OCI-M2 (cell line): ENCODE results near the gene MTCP1.

ENCODE experiments used
- DNase-seq: peaks from one replicate; lab custom pipeline; 2025; ENCODE audit not compliant: unreplicated experiment; lab: John Stamatoyannopoulos, UW

MTCP1 gene

DNA sequence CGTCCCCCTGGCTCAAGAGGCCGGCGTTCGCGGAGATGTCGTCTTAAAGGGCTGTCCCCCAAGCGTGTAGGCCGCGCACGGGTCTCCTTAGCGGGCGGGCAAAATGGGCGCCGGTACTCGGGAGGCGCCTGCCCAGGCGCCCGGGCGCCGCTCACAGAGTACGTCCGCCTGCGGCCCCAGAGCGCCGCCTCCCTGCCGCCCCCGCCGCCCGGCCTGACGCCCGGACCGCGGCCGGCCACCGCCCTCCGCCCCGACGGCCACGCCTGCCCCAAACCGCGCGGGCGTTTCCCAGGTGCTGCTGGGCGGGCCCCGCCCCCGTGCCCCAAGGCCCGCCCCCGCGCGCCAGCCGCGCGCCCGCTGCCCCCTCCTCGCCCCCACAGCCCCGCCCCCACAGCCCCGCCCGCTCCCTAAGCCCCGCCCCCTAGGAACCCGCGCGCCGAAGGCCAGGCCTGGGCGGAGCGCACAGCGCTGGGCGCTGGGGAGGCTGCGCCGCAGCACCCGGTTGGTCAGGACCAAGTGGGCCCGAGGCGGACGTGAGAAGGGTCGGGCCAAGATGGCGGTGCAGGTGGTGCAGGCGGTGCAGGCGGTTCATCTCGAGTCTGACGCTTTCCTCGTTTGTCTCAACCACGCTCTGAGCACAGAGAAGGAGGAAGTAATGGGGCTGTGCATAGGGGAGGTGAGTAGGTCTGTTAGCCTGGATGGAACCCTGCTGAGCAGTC lies at the start of gene MTCP1, which contains the start of the genes BRCC3 and CMC4:
Gene MTCP1 (minus strand): TSS at position 162 of the 719 bp plus-strand sequence. CDS start 5,126 bp downstream, outside the sequence.
Gene BRCC3 (plus strand): TSS at position 534 of the 719 bp plus-strand sequence. CDS start 20 bp downstream, at position 554.
Gene CMC4 (minus strand): TSS at position 162 of the 719 bp plus-strand sequence. CDS start 7,113 bp downstream, outside the sequence.
- DNase-seq = no peak

- DNase-seq = no peak
Observed at GRCh38 chrX:155115174-155115819, 44.4 kb upstream of the MTCP1 start.

DNA sequence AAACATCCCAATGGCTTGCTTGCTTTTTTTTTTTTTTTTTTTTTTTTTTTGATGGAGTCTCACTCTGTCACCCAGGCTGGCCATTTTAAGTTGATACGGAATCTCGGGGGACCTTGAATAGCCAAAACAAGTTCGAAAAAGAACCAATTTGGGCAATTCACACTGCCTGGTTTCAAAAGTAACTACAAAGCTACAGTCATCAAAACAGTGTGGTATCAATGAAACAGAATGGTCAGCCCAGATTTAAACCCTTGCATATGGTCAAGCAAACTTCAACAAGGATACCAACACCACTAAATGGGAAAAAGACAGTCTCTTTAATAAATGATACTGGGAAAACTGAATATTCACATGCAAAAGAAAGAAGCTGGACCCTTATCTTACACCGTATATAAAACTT lies 42.2 kb upstream of the MTCP1 start:
- no peak for DNase-seq

GRCh38 chrX:155112171-155112570 lies 41.2 kb upstream of the MTCP1 start:
- DNase-seq = no peak

DNA sequence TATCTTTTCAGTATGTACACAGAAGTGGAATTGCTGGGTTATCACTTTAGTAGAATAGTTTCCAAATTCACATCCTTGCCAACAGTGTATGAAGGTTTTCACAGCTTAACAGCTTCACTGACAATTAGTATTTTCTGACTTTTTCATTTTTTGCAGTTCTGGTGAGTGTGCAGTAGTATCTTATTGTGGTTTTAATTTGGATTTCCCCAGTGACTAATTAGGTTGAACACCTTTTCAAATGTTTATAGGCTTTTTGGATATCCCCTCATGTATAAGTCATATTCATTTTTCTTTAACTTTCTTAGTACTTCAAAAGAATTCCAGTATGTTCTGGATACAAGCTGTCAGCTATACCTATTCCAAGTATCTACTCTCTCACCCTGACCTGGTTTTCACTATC lies 37.5 kb upstream of the MTCP1 start:
- no peak for DNase-seq

- DNase-seq = no peak
Observed at GRCh38 chrX:155105919-155106318, 35.0 kb upstream of the MTCP1 start.

DNA sequence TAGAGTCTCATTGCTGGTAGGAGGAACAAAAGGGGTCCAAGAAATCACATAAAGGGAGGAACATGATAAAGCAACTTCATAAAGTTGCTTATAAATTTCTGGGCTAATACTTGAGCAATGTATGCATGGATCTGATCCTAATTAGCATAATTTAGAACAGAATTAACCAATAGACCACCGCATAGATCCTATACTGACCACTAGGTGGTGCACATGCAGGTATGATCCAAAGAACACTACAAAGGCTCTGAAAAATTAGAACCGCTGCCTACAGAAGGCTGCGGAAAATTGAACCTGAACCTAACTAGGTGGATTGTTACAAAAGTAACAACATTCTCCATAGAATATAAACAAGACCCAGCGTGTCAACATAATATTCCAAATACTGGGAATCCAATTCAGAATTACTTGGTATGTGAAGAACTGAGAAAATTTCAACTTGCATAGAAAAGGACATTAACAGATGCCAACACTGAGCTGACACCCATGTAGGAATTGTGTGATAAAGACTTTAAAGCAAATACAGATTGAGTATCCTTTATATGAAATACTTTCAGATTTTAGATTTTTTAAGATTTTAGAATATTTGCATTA lies 23.6 kb upstream of the MTCP1 start:
- DNase-seq = no peak

GRCh38 chrX:155086961-155087735 lies 16.2 kb upstream of the MTCP1 start:
- DNase-seq = no peak

GRCh38 chrX:155086202-155086840 lies 15.4 kb upstream of the MTCP1 start:
- DNase-seq = no peak

GRCh38 chrX:155071694-155072280 lies 851 bp upstream of the MTCP1 start:
- DNase-seq = no peak

DNA sequence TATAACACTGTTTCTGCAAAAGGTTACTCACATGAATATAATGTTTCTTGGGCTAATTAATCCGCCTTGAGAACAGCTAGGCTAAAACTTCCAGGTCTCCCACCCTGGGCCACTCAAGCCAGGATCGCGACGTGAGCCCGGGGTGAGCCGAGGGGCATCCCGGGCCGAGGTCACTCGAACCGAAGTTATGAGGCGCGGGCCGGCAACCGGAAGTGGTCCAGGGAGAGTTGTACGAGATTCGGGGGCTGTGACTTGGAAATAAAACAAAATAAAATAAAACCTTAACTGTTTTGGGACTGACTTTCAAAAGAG lies 317 bp downstream of the MTCP1 start:
- no peak for DNase-seq

DNA sequence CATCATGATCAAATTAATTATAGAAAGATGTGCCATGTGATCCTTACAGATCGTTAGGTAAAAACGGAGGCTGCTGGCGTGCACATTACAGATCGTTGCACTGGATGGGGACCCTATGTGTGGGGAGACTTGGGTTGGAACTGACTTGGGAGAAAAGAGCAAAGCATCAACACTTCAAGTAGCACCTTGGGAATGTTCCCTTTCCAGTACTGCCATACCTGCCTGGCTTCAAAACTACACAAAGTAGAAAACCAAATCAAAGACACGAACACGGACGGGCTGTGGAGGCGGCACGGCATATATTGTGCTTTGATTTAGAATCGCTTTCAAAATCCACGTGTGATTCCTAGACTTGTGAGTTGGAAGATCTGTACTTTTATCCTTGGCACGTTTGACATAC lies 898 bp downstream of the MTCP1 start:
- no peak for DNase-seq

DNA sequence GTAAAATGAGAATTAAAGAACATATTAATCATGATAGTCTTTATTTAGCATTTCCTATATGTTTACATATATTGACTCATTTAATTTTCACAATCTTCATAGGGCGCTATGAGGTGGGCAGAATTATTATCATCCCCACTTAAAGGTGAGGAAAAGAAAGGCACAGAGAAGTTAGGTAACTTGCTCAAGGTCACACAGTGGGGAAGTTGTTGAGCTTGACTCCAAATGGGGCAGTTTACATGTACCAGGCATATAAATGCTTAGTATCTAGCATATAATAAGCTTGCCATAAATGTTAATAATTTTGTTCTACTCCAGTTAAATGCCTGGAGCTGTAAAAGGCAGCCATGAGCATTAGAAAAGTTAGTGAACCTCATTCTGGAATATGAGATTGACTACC lies 1.5 kb downstream of the MTCP1 start:
- DNase-seq = no peak

GRCh38 chrX:155068165-155068564 lies 2.8 kb downstream of the MTCP1 start:
- no peak for DNase-seq

DNA sequence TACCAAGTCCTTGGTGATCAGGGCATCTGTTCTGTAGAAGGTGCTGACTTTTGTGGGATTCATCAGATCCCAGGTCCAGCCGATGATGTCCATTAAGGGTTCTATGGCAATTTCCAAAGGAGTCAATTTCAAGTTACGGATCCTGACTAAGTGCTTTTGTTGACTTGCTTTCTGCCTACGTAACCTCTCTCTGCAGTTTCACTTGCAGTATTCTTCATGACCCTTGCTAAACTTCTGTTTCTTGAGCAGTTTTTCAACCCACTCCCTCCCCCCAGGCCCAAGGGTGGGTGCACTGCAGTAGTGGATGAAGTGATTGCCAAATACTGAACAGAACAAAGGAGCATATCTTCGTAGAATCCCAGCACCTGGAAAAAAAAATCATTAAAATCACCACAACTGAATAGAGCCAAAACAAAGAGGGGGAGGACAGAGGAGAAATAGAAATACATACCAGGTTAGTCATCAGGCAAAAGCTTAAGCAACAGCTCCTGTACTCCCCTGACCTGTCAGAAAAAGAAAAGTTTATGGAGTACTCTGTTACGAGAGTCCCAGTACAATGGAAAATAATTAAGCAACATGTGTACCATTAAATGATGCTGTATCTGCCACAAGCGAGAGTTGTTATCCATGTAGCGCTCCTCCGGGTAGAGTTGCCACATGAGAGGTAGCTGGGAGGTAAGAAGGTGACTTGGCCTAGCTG lies 5.8 kb downstream of the MTCP1 start:
- DNase-seq = no peak

DNA sequence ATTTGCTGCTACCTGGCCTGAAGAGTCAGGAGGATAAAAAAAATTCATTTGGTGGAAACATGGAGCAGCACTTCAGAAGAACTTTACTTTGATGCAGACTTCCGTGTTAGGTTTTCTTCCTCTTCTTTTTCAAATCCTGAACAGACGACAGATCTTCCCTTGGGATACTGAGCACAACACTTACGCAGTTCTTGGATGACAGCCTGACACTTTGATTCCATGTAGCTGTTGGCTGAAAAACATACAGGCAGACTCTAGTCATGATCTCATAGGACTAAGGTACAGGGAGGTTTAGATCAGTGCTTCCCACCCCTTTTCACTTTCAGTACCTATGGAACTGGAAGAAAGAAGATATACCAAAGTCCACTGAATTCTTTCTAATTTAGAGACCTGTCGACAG lies 9.2 kb downstream of the MTCP1 start:
- no peak for DNase-seq

GRCh38 chrX:155056877-155057792 lies 13.8 kb downstream of the MTCP1 start:
- DNase-seq = no peak

DNA sequence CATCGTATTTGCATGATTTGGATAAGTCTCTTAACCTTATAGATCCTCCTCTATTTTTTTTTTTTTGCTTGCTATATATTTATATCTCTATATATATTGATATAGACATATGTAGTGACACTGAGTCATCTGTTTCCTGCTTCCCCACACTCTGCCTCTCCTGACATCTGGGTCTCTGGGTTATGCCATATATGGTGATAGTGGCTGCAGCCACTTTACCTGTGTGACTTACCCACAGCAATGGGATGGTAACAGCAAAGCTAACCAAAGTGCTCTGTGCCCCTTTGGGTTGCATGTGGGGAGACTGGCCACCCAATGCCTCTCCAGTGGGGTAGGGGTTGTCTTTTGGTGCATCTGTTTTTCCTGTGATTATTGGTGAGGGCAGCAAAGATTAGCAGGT lies 14.5 kb downstream of the MTCP1 start:
- no peak for DNase-seq

DNA sequence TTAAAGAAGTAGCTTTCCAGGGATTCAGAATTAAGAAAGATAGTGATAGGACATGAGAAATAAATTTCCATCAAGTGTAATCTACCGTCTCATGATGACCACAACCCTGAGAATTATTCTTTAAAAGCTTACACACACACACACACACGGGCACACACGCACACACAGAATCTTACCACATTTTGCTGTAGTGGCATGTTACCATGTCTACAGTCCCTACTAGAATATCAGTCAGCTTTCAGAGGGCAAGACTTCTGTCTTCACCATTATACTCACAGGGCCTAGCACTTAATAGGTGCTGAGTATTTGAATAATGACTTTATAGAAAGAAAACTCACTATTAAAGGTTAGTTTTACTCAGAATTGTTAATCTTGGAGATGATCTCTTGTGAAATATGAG lies 15.4 kb downstream of the MTCP1 start:
- DNase-seq = no peak
